ENCODE results near the gene PASK.

DNA sequence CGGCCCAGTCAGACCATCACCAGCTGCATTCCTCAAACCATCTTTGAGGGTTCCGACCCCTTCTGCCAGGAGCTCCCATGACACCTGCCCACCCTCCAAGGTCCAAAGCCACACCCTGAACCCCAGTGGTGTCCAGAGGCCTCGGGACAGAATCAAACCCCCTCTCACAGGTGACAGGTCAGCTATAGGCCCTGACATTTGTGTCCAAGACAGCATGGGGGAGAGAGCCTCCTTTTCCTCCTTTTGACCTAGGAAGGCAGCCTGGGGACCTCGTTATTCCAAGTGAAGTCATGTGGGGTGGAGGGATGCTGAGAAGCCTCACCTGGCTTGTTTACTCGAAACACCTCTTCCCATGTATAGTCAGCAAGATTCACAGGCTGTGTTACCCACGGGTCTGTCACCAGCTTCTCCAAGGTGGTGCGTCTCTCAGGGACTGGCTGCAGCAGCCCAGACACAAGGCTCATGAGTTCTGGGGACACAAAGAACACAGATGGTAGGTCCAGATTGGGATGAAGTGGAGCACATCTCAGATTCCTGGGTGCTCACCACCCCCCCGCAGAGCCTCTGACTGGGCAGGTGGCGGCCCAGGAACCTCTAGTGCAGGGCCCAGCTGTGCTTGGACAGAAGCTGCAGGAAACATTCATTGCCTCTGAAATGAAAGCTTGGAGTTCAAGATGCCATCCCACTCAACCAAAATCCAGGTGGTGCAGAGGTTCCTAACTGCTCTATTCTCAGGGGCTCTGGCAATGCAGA lies 42.1 kb downstream of the PASK start:
- no peak for TF ChIP-seq EZH2 (IDR thresholded peaks at IDR 0.05; ENCODE audit: insufficient read depth, poor library complexity, severe bottlenecking)
- no peak for TF ChIP-seq EZH2phosphoT487 (IDR thresholded peaks at IDR 0.05; ENCODE audit: insufficient read depth, low read depth)
